DMS 273 treated with DMSO at 0.1 percent for 48 hours (cell line): ENCODE measurements around the gene SPHK1.

Source experiments
- DNase-seq: peaks from one replicate; lab custom pipeline; 2025; lab: John Stamatoyannopoulos, UW

SPHK1 gene

DNA sequence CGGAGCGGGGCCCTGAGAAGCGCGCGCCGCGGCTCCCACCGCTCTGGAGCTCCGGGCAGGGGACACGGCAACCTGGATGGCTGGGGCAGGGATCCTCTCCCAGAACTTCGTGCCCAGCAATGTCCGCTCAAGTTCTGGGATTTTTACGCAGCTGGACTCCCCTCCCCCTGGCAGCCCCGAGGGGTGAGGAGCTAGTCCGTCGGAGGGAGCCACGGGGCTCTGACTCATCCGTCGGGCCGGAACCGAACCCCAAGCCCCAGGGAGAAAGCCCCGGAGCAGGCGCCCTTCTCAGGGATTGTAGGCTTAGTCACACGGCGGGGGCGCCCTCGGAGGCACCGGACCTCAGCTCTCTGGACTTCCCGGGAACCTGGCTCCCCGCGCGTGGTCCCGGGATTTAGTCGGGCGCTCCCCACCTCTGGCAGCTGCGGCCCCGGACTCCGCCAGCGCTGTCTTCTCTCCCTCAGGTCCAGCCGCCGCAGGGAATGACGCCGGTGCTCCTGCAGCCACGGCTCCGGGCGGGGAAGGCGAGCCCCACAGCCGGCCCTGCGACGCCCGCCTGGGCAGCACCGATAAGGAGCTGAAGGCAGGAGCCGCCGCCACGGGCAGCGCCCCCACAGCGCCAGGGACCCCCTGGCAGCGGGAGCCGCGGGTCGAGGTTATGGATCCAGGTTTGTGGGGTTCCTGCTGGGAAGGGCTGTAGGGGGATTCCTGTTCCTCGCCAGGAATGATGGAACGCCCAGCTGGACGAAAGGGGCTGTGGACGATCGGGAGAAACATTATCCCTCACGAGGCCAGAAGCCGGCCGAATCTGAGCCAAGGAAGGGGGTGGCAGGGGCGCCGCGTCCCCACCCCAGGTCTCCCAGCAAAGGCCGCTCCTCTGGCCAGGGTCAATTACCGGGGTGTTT is 830 bp downstream of the SPHK1 start:
- no peak for DNase-seq

DNA sequence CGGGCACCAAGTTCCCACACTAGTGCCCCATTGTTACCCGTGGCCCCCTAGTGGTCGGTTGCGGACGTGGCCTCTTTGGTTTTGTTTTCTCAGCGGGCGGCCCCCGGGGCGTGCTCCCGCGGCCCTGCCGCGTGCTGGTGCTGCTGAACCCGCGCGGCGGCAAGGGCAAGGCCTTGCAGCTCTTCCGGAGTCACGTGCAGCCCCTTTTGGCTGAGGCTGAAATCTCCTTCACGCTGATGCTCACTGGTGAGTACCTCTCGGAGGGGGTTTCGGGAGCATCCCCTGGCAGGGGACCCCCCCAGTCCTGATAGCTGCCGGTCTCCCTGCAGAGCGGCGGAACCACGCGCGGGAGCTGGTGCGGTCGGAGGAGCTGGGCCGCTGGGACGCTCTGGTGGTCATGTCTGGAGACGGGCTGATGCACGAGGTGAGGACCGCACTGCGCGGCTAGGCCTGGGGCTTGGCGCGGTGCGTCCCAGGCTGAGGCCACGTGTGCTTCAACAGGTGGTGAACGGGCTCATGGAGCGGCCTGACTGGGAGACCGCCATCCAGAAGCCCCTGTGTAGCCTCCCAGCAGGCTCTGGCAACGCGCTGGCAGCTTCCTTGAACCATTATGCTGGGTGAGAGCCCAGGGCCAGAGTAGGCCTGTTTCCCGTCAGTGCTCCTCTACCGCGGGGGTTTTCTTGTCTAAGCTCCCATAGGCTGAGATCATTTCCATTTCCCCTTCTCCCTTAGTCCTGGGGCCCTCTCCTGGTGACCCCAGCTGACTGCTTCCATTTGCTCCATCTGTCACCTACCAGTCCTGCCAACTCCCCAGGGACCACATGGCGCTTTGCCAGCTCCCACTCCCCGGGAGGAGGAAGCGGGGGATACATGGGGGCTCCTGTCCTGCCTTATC is 1.7 kb downstream of the SPHK1 start:
- DNase-seq: peak; percentile 59

DNA sequence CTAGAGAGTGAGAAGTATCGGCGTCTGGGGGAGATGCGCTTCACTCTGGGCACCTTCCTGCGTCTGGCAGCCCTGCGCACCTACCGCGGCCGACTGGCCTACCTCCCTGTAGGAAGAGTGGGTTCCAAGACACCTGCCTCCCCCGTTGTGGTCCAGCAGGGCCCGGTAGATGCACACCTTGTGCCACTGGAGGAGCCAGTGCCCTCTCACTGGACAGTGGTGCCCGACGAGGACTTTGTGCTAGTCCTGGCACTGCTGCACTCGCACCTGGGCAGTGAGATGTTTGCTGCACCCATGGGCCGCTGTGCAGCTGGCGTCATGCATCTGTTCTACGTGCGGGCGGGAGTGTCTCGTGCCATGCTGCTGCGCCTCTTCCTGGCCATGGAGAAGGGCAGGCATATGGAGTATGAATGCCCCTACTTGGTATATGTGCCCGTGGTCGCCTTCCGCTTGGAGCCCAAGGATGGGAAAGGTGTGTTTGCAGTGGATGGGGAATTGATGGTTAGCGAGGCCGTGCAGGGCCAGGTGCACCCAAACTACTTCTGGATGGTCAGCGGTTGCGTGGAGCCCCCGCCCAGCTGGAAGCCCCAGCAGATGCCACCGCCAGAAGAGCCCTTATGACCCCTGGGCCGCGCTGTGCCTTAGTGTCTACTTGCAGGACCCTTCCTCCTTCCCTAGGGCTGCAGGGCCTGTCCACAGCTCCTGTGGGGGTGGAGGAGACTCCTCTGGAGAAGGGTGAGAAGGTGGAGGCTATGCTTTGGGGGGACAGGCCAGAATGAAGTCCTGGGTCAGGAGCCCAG is 2.8 kb downstream of the SPHK1 start:
- no peak for DNase-seq

DNA sequence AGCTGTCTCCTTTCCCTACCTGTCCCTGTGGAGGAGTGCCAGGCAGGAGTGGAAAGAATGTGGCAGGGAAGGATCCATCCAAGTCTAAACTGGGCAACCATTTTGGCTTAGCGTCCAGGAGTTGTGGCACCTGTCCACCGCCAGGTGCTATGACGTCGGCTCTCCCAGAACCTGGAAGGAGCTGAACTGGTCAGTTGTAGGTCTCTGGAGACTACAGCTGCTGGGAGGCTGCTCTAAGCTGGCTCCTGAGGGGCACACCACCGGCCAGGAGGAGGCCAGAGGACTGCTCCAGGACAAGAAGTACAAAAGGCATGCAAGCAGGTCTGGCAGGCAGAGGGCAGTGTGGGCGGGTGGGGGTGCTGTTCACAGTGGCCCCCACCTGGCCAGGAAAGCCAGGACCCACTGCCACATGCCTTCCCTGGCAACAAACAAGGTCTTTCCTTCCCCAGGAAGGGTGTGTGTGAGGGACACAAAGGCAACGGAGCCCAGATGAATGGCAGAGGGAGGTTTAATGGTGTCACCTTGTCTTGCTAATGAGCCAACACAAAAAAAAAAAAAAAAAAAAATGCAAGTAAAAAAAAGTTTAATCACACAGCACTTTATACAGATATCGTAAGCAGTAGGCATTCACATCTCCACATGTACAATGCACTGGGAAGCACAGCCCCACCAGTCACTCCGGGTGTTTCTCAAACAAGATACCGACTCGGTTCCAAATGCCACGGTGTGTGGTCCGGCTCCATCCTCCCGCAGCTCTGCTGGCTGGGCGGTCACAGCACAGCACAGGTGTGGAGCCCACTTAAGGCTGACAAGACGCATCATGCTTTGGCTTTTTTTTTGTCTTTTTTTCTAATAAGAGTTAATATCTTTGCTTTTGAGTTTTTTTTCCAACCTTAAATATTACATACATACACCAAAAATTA is 4.8 kb downstream of the SPHK1 start:
- no peak for DNase-seq

DNA sequence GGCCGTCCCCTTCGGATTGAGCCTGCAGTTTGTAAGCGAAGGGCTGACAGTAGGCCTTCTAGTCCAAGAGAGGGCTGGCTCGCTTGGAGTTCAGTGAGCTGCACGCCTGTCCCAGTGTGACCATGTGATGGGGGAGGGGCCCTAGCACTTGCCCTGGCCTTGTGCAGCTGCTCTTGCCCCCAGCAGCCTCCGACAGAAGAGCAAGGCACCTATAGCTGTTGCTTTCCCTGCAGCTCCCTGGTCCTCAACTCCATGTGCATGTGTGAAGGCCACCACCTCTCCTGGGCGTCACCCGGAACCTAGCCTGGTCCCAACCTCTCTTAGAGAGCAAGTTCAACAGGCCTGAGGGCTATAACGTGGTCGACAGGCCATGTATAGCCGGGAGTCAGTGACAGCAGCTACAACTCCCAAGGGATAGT is 5.6 kb downstream of the SPHK1 start:
- DNase-seq: no peak

DNA sequence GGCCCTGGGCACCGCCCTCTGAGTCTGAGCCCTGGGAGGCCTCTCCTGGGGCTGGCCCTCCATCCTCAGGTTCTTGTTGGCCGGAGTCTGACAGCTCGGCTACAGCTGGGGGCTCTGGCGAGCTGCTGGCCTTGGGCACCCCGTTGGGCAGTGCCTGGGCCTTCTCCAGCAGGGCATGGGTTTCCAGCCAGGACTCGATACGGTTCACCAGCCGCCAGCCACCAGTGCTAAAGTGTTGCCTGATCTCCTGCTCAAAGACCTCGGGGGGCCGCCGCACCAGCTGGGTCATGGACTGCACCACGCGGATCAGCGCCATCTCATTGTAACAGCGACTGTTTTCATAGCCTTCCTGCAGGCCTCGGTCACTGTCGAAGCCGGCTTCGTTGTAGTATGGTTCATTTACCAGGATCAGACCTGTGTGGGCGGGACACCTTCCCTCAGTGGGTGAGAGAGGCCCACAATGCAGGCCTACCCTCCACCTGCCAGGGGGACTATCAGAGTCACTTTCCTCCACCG is 6.8 kb downstream of the SPHK1 start:
- DNase-seq: no peak

DNA sequence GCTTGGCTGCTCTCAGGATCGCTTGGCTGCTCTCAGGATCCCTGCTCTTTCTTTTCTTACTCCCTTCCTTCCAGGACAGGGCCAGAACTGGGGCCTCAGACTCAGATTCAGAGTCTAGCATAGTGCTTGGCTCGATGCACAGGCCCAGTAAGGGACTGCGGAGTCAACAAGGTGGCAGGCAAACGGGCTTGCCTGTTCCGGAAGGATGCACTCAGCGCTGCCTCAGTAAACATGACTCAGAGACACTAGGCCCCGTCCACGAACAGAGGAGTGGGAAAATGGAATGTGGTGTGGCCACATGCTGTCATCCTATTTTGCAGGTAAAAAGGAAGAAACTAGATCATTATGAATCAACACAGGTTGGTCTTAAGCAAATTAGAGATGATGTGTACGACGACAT is 9.8 kb downstream of the SPHK1 start:
- no peak for DNase-seq

DNA sequence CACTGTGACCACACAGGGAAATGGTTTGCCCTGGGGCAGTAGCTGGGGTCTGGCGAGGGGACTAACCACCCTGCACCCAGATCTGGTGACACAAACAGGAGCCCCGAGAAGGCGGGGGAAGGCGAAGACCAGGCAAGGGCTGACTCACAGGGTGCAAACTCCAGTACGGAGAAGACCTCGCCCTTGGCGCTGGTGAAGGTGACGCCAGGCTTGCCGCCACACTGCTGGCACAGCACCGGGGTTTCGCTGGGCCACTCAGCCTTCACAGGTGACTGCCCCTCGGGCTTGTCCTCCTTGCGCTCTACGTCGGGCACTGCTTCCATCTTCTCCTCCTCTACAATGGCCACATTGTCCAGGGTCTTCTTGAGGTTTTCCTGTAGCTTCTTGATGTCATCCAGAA is 11.6 kb downstream of the SPHK1 start:
- DNase-seq: no peak

DNA sequence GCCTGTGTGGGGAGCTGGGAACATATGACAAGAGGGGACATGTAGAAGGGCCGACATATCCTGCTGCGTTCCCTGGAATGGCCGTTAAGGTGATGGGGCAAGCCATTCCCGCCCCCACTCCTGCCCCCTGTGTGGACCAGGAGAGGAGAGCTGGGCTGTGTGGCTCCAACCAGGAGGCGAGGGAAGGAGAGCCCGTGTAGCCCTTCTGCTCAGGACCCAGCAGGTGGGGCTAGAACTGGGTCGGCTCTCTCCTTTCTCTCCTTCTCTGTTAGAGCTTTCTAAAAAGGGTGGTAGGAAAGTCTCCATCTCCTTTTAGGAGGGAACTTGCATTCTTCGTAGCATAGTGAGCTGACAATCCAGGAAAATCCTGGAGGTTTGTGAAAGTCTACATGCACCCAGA is 12.8 kb downstream of the SPHK1 start:
- no peak for DNase-seq

DNA sequence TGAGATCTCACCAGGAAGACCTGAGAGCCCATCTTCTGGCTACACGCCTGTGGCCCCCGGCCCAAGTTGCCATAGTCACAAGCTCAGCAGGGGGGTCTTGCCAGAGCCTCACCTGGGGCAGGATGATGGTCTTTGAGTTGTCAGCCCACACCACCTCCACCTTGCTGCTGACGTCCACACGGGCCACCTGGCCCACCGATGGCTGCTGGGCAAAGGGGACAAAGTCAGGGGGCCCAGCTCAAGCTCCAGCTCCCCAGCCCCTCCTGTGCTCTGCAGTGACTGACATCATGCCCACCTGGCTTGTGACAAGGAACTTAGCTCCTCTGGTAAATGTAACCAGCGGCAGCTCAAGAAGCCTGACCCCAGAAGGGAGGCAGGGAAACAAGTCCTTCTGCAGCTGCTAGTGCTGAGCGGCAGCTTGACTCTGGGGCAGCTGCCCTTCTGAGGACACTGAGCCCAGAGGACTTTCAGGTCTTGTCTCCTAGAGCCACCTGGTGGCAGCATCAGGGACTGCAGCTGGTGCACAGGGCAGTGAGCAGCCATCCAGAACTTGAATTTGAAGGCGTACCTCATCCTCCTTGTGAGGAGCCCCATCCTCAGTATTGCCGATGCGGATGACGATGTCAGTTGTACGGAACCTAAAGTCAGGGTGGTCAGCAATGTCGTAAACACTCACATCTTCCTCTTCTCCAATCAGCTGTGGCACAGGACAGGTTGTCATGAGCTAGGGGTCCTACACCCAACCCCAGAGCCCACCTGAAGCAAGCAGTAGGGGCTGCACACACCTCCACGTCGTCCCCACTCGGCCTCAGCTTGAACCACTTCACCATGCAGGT is 13.5 kb downstream of the SPHK1 start:
- peak; percentile 49 for DNase-seq

DNA sequence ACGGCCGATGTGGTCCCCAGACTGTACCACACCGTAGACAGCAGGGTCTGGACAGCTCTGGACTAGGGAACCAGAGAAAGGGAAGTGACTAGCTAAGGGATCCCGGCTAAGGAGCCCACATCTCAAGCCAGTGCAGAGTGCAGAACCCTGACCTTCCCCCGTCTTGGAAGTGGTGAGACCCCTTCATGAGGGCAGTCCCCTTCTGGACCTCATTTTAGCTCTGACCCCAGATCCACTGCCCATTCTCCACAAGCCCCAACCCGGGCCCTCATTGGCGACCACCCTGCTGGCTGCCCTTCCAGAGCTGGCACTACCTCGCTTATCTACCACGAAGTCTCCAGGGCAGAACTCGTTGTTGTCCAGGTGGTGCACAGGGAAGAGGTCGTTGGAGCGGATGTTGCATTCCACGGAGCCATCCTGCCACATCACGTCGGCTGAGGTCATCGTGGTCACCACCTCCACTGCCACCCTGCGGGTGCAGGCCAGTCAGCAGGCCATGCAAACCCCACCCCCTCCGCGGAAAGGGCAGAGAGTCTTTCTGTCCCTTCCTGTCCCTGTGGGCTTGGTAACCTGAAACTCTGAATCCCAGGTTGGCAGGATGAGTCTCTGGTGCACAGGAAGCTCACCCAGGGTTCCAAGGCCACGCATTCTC is 14.2 kb downstream of the SPHK1 start:
- DNase-seq: no peak

DNA sequence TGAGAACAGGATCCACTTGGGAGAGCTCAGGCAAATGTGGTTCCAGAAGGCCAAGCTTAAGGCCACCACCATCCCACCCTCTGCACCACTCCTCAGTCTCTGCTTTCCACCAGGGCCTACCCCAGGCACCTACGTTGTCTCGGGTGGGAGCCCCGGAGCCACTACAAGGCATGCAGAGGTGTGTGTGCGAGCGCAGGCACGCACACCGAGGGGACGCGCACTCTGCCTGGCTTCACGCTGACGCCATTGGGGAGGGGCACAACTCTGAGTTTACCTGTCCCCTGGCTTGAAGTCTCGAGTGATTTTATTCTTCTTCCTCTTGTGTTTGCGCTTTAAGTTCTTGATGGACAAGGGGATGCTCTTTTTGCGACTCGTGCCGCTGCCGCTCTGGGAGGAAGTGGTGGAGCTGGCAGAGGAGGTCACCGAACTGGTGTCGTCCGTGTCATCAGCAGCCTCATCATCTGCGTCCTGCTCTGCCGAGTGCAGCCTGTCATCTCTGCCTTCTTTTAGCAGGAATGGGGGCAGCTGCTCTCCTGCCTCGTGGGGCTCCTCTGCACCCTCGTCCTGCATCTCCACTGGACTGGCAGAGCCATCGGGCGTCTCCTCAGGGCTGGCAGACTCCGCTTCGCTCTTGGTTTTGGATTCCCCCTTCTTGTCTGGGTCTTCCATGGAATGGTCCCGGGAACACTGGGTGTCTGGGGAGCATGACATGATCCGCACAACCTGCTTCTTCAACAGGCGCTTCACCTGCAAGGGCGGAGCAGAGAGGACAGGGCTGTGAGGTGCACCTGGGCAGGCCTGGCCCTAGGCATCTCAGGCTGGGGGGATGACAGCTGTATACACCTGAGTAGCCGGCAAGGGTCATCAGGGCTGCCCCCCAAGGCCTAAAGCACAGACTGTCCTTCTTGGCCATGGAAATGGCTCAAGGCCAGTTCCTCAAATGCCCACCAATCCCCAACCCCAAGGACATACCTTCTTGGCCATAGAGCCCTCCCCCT is 15.1 kb downstream of the SPHK1 start:
- no peak for DNase-seq

DNA sequence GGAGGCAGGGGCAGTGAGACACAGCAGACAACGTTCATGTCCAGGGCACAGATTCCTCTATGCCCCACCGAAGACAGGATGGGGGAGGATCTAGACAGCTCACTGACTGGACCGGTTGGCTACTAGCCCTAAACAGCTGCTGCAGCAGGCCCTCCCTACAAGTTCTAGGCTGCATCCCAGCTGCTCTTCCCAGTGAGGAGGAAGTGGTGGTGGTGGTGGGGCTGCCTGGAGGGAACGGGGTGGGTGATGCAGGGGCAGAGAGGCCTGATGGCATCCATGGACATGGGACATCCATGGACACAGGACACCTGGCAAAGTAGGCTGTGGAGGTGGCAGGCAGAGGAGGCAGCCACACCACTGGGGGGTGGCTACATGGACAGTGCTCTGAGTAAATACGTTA is 18.3 kb downstream of the SPHK1 start:
- DNase-seq: no peak

DNA sequence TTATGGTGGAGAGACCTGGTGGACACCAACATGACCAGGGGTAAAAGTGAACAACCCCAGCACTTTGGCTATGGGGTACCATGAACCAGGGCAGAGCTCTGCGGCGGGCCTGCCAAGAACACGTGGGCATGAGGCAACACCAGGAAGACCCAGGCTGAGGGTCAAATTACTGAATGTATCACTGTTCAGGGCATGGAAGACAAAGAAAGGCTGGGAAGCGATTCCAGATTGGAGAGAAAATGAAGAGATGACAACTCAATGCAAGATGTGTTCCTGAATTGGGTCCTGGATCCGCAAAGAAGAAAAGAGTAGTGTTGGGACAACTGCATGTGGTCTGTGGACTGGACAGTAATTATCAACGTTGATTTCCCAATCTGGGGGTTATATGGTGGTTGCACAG is 19.8 kb downstream of the SPHK1 start:
- no peak for DNase-seq

DNA sequence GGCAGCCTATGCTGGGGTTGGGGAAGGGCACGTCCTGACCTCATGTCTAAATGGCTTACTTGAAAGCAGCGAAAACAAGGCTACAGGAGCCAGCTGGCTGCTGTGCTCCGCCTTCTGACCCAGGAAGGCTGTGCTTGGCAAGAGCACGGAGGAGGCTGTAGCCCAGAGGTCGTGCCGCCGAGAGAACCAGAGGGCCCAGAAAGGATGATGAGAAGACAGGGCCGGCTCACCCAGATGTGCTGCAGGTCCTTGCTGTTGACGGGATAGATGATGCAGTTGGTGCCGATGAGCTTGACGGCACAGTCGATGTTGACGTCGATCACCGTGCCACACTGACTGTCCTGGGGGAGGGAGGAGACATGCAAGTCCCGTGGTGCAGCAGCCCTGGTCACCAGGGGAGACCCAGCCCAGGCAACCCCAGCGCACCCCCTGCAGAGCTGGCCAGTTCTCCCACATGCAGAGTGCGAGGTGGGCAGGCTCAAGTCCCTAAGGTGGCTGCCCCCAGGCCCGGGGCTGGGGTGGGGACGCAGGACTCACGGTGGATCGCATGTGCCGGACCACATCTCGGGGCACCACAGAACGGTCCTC is 20.7 kb downstream of the SPHK1 start:
- DNase-seq: no peak

DNA sequence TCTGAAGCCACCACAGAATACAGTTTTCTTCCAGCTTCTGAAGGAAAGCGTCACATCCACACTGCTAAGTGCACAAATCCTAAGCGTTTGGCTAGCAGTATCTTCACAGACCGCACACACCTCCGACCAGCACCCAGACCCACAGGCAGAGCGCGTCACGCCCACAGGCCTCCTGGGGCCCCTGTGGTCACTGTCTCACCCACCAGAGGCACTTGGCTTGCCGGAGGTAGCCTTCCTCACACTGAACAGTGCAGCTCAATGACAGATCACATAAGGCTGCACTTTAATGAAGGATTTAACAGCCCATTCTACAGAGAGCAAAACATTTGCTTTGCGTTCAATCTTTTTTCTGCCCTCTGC is 21.2 kb downstream of the SPHK1 start:
- no peak for DNase-seq

DNA sequence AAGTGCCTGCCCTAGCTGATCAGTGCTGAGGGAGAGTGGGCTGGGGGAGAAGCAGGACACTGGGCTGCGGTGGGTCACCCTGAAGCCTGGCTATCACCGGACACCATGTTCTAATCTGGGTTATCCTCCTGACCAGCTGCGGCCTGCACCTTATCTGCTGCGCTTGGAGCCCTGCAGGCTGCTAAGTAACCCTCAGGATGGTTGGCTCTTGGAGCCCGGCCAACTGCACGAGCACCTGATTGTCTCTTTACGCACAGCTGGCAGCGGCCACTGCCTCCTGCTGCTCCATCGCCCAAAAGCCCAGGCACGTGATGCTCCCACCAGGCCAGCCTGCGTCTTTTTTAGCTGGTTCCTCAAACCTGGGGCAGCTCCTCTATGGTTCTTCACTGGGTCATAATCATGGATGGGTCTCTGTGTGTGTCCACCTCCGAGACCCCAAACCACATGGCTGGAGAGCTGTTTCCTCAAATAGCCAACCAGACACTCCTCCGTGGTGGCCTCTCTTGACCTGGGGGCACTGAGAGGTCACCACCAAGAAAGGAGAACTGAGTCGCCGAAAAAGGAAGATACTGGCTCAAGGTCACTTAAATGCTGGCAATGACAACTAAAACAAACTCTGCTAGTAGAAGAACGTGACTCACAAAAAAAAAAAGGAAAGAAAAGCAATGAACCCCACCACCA is 21.7 kb downstream of the SPHK1 start:
- no peak for DNase-seq
